IMR-90 (cell line): ENCODE data around the gene MARCHF2. TPM values are rescaled to one million over a fixed set of nuclear protein-coding genes. Genes with fewer than 3 reads are reported as not detected.

Experiments
- ATAC-seq: fragments of 200-7000 bp; cut with Tn5 transposase; 2 replicates; pipeline ENCODE4 v1.9.1; 2020; ENCODE audit warnings: low read depth, mild to moderate bottlenecking, moderate library complexity
- BruUV-seq: library from RNA; stranded (reverse); fragments of 400-500 nt; replicated peaks from 2 replicates; lab custom pipeline; 2021; lab: Mats Ljungman, UMichigan
- CTCF ChIA-PET: fragments of 300-600 bp; formaldehyde crosslinking; extraction: SDS; loops from one replicate; lab custom pipeline; 2021; ENCODE audit warnings: antibody characterized with exemption; lab: Yijun Ruan, JAX
- POLR2A ChIA-PET: fragments of 300-600 bp; sonication (Branson Sonifier 250); formaldehyde crosslinking; loops from one replicate; lab custom pipeline; 2022; ENCODE audit warnings: antibody characterized with exemption; ENCODE audit not compliant: unreplicated experiment; lab: Charles Lee
- DNase-seq: peaks from one replicate; pipeline ENCODE4 v3.0.0; 2013
- H2AFZ ChIP-seq: replicated peaks from 2 replicates; pipeline ENCODE3; 2013; ENCODE audit warnings: low read length, mild to moderate bottlenecking; ENCODE audit not compliant: poor library complexity
- H2AK5ac ChIP-seq: 2 replicates; pipeline ENCODE4 v1.6.1; 2013; ENCODE audit warnings: low read depth, low read length, inconsistent platforms
- H2AK9ac ChIP-seq: replicated peaks from 2 replicates; pipeline ENCODE3; 2013; ENCODE audit warnings: mild to moderate bottlenecking, low read depth, low read length, moderate library complexity; ENCODE audit not compliant: poor library complexity
- H2BK120ac ChIP-seq: 2 replicates; pipeline ENCODE4 v1.6.1; 2013; ENCODE audit warnings: low read depth, low read length, inconsistent platforms
- H2BK15ac ChIP-seq: 3 replicates; pipeline ENCODE4 v1.6.1; 2013; ENCODE audit warnings: low read depth, low read length, inconsistent platforms
- H2BK20ac ChIP-seq: 2 replicates; pipeline ENCODE4 v1.6.1; 2013; ENCODE audit warnings: low read depth, mild to moderate bottlenecking, inconsistent platforms, low read length, moderate library complexity
- H2BK5ac ChIP-seq: 2 replicates; pipeline ENCODE4 v1.6.1; 2013; ENCODE audit warnings: mild to moderate bottlenecking, low read depth, low read length, inconsistent platforms; ENCODE audit not compliant: poor library complexity, severe bottlenecking
- H3K14ac ChIP-seq: replicated peaks from 2 replicates; pipeline ENCODE4 v1.6.1; 2013; ENCODE audit warnings: low read depth, low read length, inconsistent platforms
- H3K18ac ChIP-seq: 2 replicates; pipeline ENCODE4 v1.6.1; 2013; ENCODE audit warnings: low read depth, low read length, control low read depth
- H3K23ac ChIP-seq: 2 replicates; pipeline ENCODE4 v1.6.1; 2013; ENCODE audit warnings: low read depth, low read length, inconsistent platforms
- H3K27ac ChIP-seq: 2 replicates; pipeline ENCODE4 v1.5.1; 2013; ENCODE audit warnings: mild to moderate bottlenecking, control low read depth, low read length; ENCODE audit not compliant: insufficient read depth
- H3K27me3 ChIP-seq: 2 replicates; pipeline ENCODE4 v1.6.1; 2013; ENCODE audit warnings: low read length; ENCODE audit not compliant: control insufficient read depth, insufficient read depth
- H3K36me3 ChIP-seq: 2 replicates; pipeline ENCODE4 v1.6.1; 2013; ENCODE audit warnings: low read length, mixed read lengths; ENCODE audit not compliant: control insufficient read depth, insufficient read depth
- H3K4ac ChIP-seq: 2 replicates; pipeline ENCODE4 v1.6.1; 2013; ENCODE audit warnings: low read depth, low read length, inconsistent platforms
- H3K4me1 ChIP-seq: 2 replicates; pipeline ENCODE4 v1.6.1; 2013; ENCODE audit warnings: low read length, mixed read lengths; ENCODE audit not compliant: control insufficient read depth, insufficient read depth
- H3K4me2 ChIP-seq: 2 replicates; pipeline ENCODE4 v1.6.1; 2013; ENCODE audit warnings: low read depth, mild to moderate bottlenecking, control low read depth, low read length, moderate library complexity
- H3K4me3 ChIP-seq: 2 replicates; pipeline ENCODE4 v1.5.1; 2013; ENCODE audit warnings: low read depth, mild to moderate bottlenecking, control low read depth, low read length, moderate library complexity; ENCODE audit not compliant: insufficient read depth
- H3K56ac ChIP-seq: 2 replicates; pipeline ENCODE4 v1.6.1; 2013; ENCODE audit warnings: low read length, inconsistent platforms; ENCODE audit not compliant: insufficient read depth; ENCODE audit errors: extremely low read depth
- H3K79me1 ChIP-seq, 2 experiments: 2 replicates each; pipeline ENCODE4 v1.6.1; 2013; ENCODE audit warnings: low read length in 2 of 2, inconsistent platforms in 1 of 2, low read depth in 1 of 2
- H3K9ac ChIP-seq: 2 replicates; pipeline ENCODE4 v1.6.1; 2013; ENCODE audit warnings: low read depth, low read length, control low read depth
- H3K9me1 ChIP-seq: 2 replicates; pipeline ENCODE4 v1.6.1; 2013; ENCODE audit warnings: low read length, inconsistent platforms; ENCODE audit not compliant: insufficient read depth
- H3K9me3 ChIP-seq: 2 replicates; pipeline ENCODE4 v1.6.1; 2013; ENCODE audit warnings: low read length; ENCODE audit not compliant: control insufficient read depth, insufficient read depth
- H4K20me1 ChIP-seq: 2 replicates; pipeline ENCODE4 v1.6.1; 2013; ENCODE audit warnings: low read length, inconsistent platforms; ENCODE audit not compliant: insufficient read depth
- H4K5ac ChIP-seq: 2 replicates; pipeline ENCODE4 v1.6.1; 2013; ENCODE audit warnings: mild to moderate bottlenecking, low read depth, low read length, control low read depth
- H4K8ac ChIP-seq, 2 experiments: 2 replicates each; pipeline ENCODE4 v1.6.1; 2013; ENCODE audit warnings: low read depth in 2 of 2, low read length in 2 of 2, control low read depth in 1 of 2, inconsistent platforms in 1 of 2
- H4K91ac ChIP-seq: 2 replicates; pipeline ENCODE4 v1.6.1; 2013; ENCODE audit warnings: low read depth, low read length, inconsistent platforms; ENCODE audit not compliant: insufficient read depth
- BHLHE40 ChIP-seq: fragments of 150-350 bp; IDR thresholded peaks from 2 replicates; pipeline ENCODE4 v1.6.1; 2016; ENCODE audit warnings: mild to moderate bottlenecking, low read depth, low read length
- CEBPB ChIP-seq: IDR thresholded peaks from 2 replicates; pipeline ENCODE4 v1.6.1; 2012; ENCODE audit warnings: low read depth, low read length, improper control_type of control experiment
- CHD1 ChIP-seq: IDR thresholded peaks from 2 replicates; pipeline ENCODE4 v1.6.1; 2012; ENCODE audit warnings: low read depth, low read length, improper control_type of control experiment
- FOS ChIP-seq: fragments of 150-350 bp; IDR thresholded peaks from 2 replicates; pipeline ENCODE4 v1.6.1; 2016; ENCODE audit warnings: low read depth, low read length
- MAFK ChIP-seq: IDR thresholded peaks from 2 replicates; pipeline ENCODE4 v1.6.1; 2012; ENCODE audit warnings: low read depth, low read length, improper control_type of control experiment
- MAZ ChIP-seq: IDR thresholded peaks from 2 replicates; pipeline ENCODE4 v1.6.1; 2012; ENCODE audit warnings: low read depth, mild to moderate bottlenecking, low read length, improper control_type of control experiment, moderate library complexity, borderline replicate concordance
- MXI1 ChIP-seq: IDR thresholded peaks from 2 replicates; pipeline ENCODE4 v1.6.1; 2012; ENCODE audit warnings: low read depth, mild to moderate bottlenecking, low read length, moderate library complexity, borderline replicate concordance
- NFE2L2 ChIP-seq: fragments of 150-350 bp; IDR thresholded peaks from 2 replicates; pipeline ENCODE4 v1.6.1; 2016; ENCODE audit warnings: low read depth, mild to moderate bottlenecking, low read length
- POLR2A ChIP-seq: IDR thresholded peaks from 2 replicates; pipeline ENCODE4 v1.6.1; 2012; ENCODE audit warnings: mild to moderate bottlenecking, low read depth, low read length
- RAD21 ChIP-seq: IDR thresholded peaks from 2 replicates; pipeline ENCODE4 v1.6.1; 2012; ENCODE audit warnings: low read length, improper control_type of control experiment
- RCOR1 ChIP-seq: IDR thresholded peaks from 2 replicates; pipeline ENCODE4 v1.6.1; 2012; ENCODE audit warnings: mild to moderate bottlenecking, low read length, improper control_type of control experiment; ENCODE audit not compliant: insufficient replicate concordance
- RFX5 ChIP-seq: IDR thresholded peaks from 2 replicates; pipeline ENCODE4 v1.8.0; 2012; ENCODE audit warnings: low read depth, mild to moderate bottlenecking, low read length, moderate library complexity
- WGBS, 2 experiments: methylation state at CpG; one replicate each; pipeline versions ENCODE4 v1.1.5 to v1.1.7; 2013; ENCODE audit warnings: missing lambda C conversion rate in 2 of 2; ENCODE audit not compliant: insufficient read length in 1 of 2; ENCODE audit errors: extremely low coverage in 2 of 2; 5-methylcytosine and 5-hydroxymethylcytosine counted together
- dilution Hi-C: fragments of 300-500 bp; cut with HindIII; formaldehyde crosslinking; loops from one replicate; pipeline ENCODE4 v1.14.3; 2018; ENCODE audit warnings: low sequenced_read_pairs; ENCODE audit not compliant: unreplicated experiment
- in situ Hi-C: fragments of 300-500 bp; cut with MboI; formaldehyde crosslinking; loops from 3 replicates; pipeline ENCODE4 v1.14.3; 2019; ENCODE audit warnings: low sequenced_read_pairs, inconsistent platforms, mixed read lengths
- intact Hi-C: fragments of 100-400 bp; cut with micrococcal nuclease; formaldehyde crosslinking; loops from 2 replicates; pipeline ENCODE4 v1.10.0; 2022
- polyA plus RNA-seq, 3 experiments: library from polyadenylated mRNA; depleted of rRNA; stranded (reverse); fragments of >200 nt; gene quantifications; 2 replicates each; pipeline ENCODE4 v1.2.3, GENCODE V29; 2012; ENCODE audit warnings: low replicate concordance in 1 of 3
- total RNA-seq: library from RNA; depleted of rRNA; stranded (reverse); fragments of >200 nt; gene quantifications from 2 replicates; pipeline ENCODE4 v1.2.3, GENCODE V29; 2012
- TF ChIP-seq, protein P1 (sequence below): conservative IDR thresholded peaks from 2 replicates; pipeline ENCODE4 v1.5.1; 2012; ENCODE audit warnings: mild to moderate bottlenecking, low read depth, low read length, improper control_type of control experiment
- TF ChIP-seq, protein P2 (sequence below): fragments of 150-350 bp; IDR thresholded peaks from 2 replicates; pipeline ENCODE4 v1.6.1; 2017; ENCODE audit warnings: mild to moderate bottlenecking, antibody characterized with exemption, low read length, low read depth
- TF ChIP-seq, protein P3 (sequence below): fragments of 150-350 bp; IDR thresholded peaks from 2 replicates; pipeline ENCODE4 v1.6.1; 2016; ENCODE audit warnings: low read depth, mild to moderate bottlenecking, low read length, moderate library complexity, borderline replicate concordance

The MARCHF2 gene
- total and polyA plus RNA-seq, 2 of the 4 experiments (the other 2 are of a cell fraction): 33.8 to 58.8 TPM

DNA sequence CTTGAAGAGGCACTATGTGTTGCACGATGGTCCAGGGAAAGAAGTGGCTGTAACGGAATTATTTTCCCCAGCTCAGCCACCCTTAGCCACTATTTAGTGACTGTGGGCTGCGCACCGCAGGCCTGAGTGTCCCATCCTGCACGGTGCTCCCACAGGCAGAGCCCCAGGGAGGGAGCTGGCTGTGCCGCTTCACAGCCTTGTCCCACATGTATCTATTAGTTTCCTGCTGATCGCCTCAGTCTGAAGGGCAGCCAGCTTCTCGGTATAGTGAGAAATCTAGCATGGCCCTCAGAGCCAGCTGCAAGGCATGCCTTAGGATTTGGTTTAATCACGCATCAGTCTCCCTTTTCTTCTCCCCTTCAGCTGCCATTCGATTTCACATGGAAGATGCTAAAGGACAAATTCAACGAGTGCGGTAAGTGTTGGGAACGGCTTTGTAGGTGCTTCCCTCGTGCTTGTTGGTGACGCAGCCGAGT lies 73.6 kb downstream of the MARCHF2 start:
- 94% methylated on average over 8 of the region's 16 CpGs; no CpG with 5 or more reads in 1 of the 2 experiments for WGBS, 2 experiments
- no peak overlapping the region for H2AK9ac ChIP-seq
- CTCF ChIA-PET: no interaction called here
- no peak overlapping the region for H4K5ac ChIP-seq
- no peaks in the 10 kb centered on the region for H3K27me3 ChIP-seq
- no peak overlapping the region for H4K8ac ChIP-seq
- DNase-seq (no peak), ATAC-seq (no peak)
- no peak overlapping the region for H2BK120ac ChIP-seq
- no peaks in the 10 kb centered on the region for H3K4me1 ChIP-seq
- H2BK20ac ChIP-seq: no peak overlapping the region
- no peak overlapping the region for H3K14ac ChIP-seq
- POLR2A ChIA-PET: no interaction called here
- no peak overlapping the region for H3K4me2 ChIP-seq
- no peak overlapping the region for H2BK5ac ChIP-seq
- H2AFZ ChIP-seq: no peak overlapping the region
- peaks cover 77% of the 10 kb centered on the region for H3K36me3 ChIP-seq
- no peak overlapping the region for H4K91ac ChIP-seq
- H3K27ac ChIP-seq: no peak overlapping the region
- H2BK15ac ChIP-seq: no peak overlapping the region
- no peak overlapping the region for H3K56ac ChIP-seq
- no peak overlapping the region for H3K4ac ChIP-seq
- no peak overlapping the region for H3K23ac ChIP-seq
- peaks cover 4% of the 10 kb centered on the region; the same call in 1 of the 2 replicates for H3K9me1 ChIP-seq
- no peaks in the 10 kb centered on the region for H3K9me3 ChIP-seq
- dilution Hi-C loops: no loop called here
- peaks cover 9 to 65% of the 10 kb centered on the region in 2 experiments for H3K79me1 ChIP-seq
- no peak overlapping the region for H3K18ac ChIP-seq
- peaks cover 53% of the 10 kb centered on the region for H4K20me1 ChIP-seq
- BruUV-seq: no TSS peak
- intact Hi-C loops: no loop called here
- H3K4me3 ChIP-seq: no peak overlapping the region
- in situ Hi-C loops: no loop called here
- H2AK5ac ChIP-seq: no peak overlapping the region
- TF ChIP-seq NFE2L2 (no peak), MAZ (no peak), RCOR1 (no peak), CHD1 (no peak), RAD21 (no peak), POLR2A (no peak), FOS (no peak), MXI1 (no peak), BHLHE40 (no peak), RFX5 (no peak), CEBPB (no peak), MAFK (no peak)
- TF ChIP-seq, protein P1, sequence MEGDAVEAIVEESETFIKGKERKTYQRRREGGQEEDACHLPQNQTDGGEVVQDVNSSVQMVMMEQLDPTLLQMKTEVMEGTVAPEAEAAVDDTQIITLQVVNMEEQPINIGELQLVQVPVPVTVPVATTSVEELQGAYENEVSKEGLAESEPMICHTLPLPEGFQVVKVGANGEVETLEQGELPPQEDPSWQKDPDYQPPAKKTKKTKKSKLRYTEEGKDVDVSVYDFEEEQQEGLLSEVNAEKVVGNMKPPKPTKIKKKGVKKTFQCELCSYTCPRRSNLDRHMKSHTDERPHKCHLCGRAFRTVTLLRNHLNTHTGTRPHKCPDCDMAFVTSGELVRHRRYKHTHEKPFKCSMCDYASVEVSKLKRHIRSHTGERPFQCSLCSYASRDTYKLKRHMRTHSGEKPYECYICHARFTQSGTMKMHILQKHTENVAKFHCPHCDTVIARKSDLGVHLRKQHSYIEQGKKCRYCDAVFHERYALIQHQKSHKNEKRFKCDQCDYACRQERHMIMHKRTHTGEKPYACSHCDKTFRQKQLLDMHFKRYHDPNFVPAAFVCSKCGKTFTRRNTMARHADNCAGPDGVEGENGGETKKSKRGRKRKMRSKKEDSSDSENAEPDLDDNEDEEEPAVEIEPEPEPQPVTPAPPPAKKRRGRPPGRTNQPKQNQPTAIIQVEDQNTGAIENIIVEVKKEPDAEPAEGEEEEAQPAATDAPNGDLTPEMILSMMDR: no peak
- TF ChIP-seq, protein P2, sequence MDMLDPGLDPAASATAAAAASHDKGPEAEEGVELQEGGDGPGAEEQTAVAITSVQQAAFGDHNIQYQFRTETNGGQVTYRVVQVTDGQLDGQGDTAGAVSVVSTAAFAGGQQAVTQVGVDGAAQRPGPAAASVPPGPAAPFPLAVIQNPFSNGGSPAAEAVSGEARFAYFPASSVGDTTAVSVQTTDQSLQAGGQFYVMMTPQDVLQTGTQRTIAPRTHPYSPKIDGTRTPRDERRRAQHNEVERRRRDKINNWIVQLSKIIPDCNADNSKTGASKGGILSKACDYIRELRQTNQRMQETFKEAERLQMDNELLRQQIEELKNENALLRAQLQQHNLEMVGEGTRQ: no peak
- TF ChIP-seq, protein P3, sequence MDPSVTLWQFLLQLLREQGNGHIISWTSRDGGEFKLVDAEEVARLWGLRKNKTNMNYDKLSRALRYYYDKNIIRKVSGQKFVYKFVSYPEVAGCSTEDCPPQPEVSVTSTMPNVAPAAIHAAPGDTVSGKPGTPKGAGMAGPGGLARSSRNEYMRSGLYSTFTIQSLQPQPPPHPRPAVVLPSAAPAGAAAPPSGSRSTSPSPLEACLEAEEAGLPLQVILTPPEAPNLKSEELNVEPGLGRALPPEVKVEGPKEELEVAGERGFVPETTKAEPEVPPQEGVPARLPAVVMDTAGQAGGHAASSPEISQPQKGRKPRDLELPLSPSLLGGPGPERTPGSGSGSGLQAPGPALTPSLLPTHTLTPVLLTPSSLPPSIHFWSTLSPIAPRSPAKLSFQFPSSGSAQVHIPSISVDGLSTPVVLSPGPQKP: no peak
- no peak overlapping the region for H3K9ac ChIP-seq
